ENCODE results near the gene EGFR.

Gene EGFR

GRCh38 chr7:54992871-54993475 lies 25.8 kb upstream of the EGFR start:
- Histone ChIP-seq H3K27ac (ENCODE audit: low read length) (no peak overlapping the region), H3K9ac (ENCODE audit: low read depth, low read length) (no peak overlapping the region), H2AFZ (ENCODE audit: low read depth, low read length) (no peak overlapping the region), H3K27me3 (ENCODE audit: insufficient read depth, low read length, poor library complexity) (no peaks in the 10 kb centered on the region), H3K79me2 (ENCODE audit: insufficient read depth, low read length) (no peaks in the 10 kb centered on the region), H3K4me2 (ENCODE audit: insufficient read depth, low read length) (no peak overlapping the region), H3K9me3 (ENCODE audit: insufficient read depth, low read length, severe bottlenecking) (no peaks in the 10 kb centered on the region), H3K4me3 (ENCODE audit: low read depth in 1 of 2, low read length in 2 of 2) (no peak overlapping the region), H3K4me1 (ENCODE audit: insufficient read depth, low read length) (no peaks in the 10 kb centered on the region), H3K36me3 (ENCODE audit: insufficient read depth, low read length) (no peaks in the 10 kb centered on the region), H4K20me1 (ENCODE audit: insufficient read depth, low read length) (no peaks in the 10 kb centered on the region)
- TF ChIP-seq EZH2 (IDR thresholded peaks at IDR 0.05; ENCODE audit: borderline replicate concordance, low read depth, low read length, severe bottlenecking) (no peak), CTCF (IDR thresholded peaks at IDR 0.05; ENCODE audit: borderline replicate concordance, extremely low read depth, low read length, poor library complexity, severe bottlenecking) (no peak)
- DNase-seq: no peak
- no peak for ATAC-seq (ENCODE audit: insufficient read depth, low read depth)

- Histone ChIP-seq H3K9ac (ENCODE audit: low read depth, low read length) (no peak overlapping the region), H3K4me2 (ENCODE audit: insufficient read depth, low read length) (no peak overlapping the region), H3K4me1 (ENCODE audit: insufficient read depth, low read length) (no peaks in the 10 kb centered on the region), H2AFZ (ENCODE audit: low read depth, low read length) (no peak overlapping the region), H3K79me2 (ENCODE audit: insufficient read depth, low read length) (no peaks in the 10 kb centered on the region), H3K9me3 (ENCODE audit: insufficient read depth, low read length, severe bottlenecking) (no peaks in the 10 kb centered on the region), H3K36me3 (ENCODE audit: insufficient read depth, low read length) (no peaks in the 10 kb centered on the region), H3K4me3 (ENCODE audit: low read depth in 1 of 2, low read length in 2 of 2) (no peak overlapping the region), H3K27me3 (ENCODE audit: insufficient read depth, low read length, poor library complexity) (no peaks in the 10 kb centered on the region), H3K27ac (ENCODE audit: low read length) (no peak overlapping the region), H4K20me1 (ENCODE audit: insufficient read depth, low read length) (no peaks in the 10 kb centered on the region)
- DNase-seq (no peak), ATAC-seq (ENCODE audit: insufficient read depth, low read depth) (no peak)
- TF ChIP-seq EZH2 (IDR thresholded peaks at IDR 0.05; ENCODE audit: borderline replicate concordance, low read depth, low read length, severe bottlenecking): no peak
Observed at GRCh38 chr7:54995166-54995565, 23.7 kb upstream of the EGFR start.

- Histone ChIP-seq H3K36me3 (ENCODE audit: insufficient read depth, low read length) (no peaks in the 10 kb centered on the region), H3K9ac (ENCODE audit: low read depth, low read length) (no peak overlapping the region), H3K27me3 (ENCODE audit: insufficient read depth, low read length, poor library complexity) (no peaks in the 10 kb centered on the region), H2AFZ (ENCODE audit: low read depth, low read length) (no peak overlapping the region), H3K4me1 (ENCODE audit: insufficient read depth, low read length) (no peaks in the 10 kb centered on the region), H3K4me3 (ENCODE audit: low read depth in 1 of 2, low read length in 2 of 2) (no peak overlapping the region), H4K20me1 (ENCODE audit: insufficient read depth, low read length) (no peaks in the 10 kb centered on the region), H3K27ac (ENCODE audit: low read length) (no peak overlapping the region), H3K79me2 (ENCODE audit: insufficient read depth, low read length) (no peaks in the 10 kb centered on the region), H3K9me3 (ENCODE audit: insufficient read depth, low read length, severe bottlenecking) (no peaks in the 10 kb centered on the region), H3K4me2 (ENCODE audit: insufficient read depth, low read length) (no peak overlapping the region)
- TF ChIP-seq EZH2 (IDR thresholded peaks at IDR 0.05; ENCODE audit: borderline replicate concordance, low read depth, low read length, severe bottlenecking) (no peak), CTCF (IDR thresholded peaks at IDR 0.05; ENCODE audit: borderline replicate concordance, extremely low read depth, low read length, poor library complexity, severe bottlenecking) (no peak)
- peak; percentile 44; the same call in 1 of the 3 replicates for ATAC-seq (ENCODE audit: insufficient read depth, low read depth)
- DNase-seq: no peak
Observed at GRCh38 chr7:54995610-54996363, 23.0 kb upstream of the EGFR start.

GRCh38 chr7:54996391-54996790 lies 22.4 kb upstream of the EGFR start:
- no peaks in the 10 kb centered on the region for H4K20me1 ChIP-seq (ENCODE audit: insufficient read depth, low read length)
- H3K4me1 ChIP-seq (ENCODE audit: insufficient read depth, low read length): no peaks in the 10 kb centered on the region
- TF ChIP-seq CTCF (IDR thresholded peaks at IDR 0.05; ENCODE audit: borderline replicate concordance, extremely low read depth, low read length, poor library complexity, severe bottlenecking) (no peak), EZH2 (IDR thresholded peaks at IDR 0.05; ENCODE audit: borderline replicate concordance, low read depth, low read length, severe bottlenecking) (no peak)
- no peaks in the 10 kb centered on the region for H3K79me2 ChIP-seq (ENCODE audit: insufficient read depth, low read length)
- no peak overlapping the region for H3K9ac ChIP-seq (ENCODE audit: low read depth, low read length)
- H3K27me3 ChIP-seq (ENCODE audit: insufficient read depth, low read length, poor library complexity): no peaks in the 10 kb centered on the region
- H3K27ac ChIP-seq (ENCODE audit: low read length): no peak overlapping the region
- H3K9me3 ChIP-seq (ENCODE audit: insufficient read depth, low read length, severe bottlenecking): no peaks in the 10 kb centered on the region
- no peak overlapping the region for H3K4me2 ChIP-seq (ENCODE audit: insufficient read depth, low read length)
- DNase-seq: no peak
- no peak overlapping the region for H3K4me3 ChIP-seq (ENCODE audit: low read depth in 1 of 2, low read length in 2 of 2)
- H2AFZ ChIP-seq (ENCODE audit: low read depth, low read length): no peak overlapping the region
- no peaks in the 10 kb centered on the region for H3K36me3 ChIP-seq (ENCODE audit: insufficient read depth, low read length)
- ATAC-seq (ENCODE audit: insufficient read depth, low read depth): no peak
